Loucy (cell line): ENCODE measurements around the gene SLC6A1.

ENCODE experiments used
- H2AFZ ChIP-seq: fragments of 200-600 bp; sonication (generic); 2 replicates; pipeline ENCODE4 v1.6.0; 2016; ENCODE audit warnings: antibody characterized with exemption, mild to moderate bottlenecking, low read length, moderate library complexity
- H3F3A ChIP-seq: fragments of 200-600 bp; 2 replicates; pipeline ENCODE4 v1.6.0; 2016; ENCODE audit warnings: antibody characterized with exemption, low read depth, mild to moderate bottlenecking
- H3K27me3 ChIP-seq: fragments of 200-600 bp; sonication (generic); 2 replicates; pipeline ENCODE4 v1.6.1; 2014; ENCODE audit warnings: low read length, mild to moderate bottlenecking; ENCODE audit not compliant: insufficient read depth, poor library complexity, severe bottlenecking
- H3K36me3 ChIP-seq: fragments of 200-600 bp; sonication (generic); 2 replicates; pipeline ENCODE4 v1.6.1; 2016; ENCODE audit warnings: low read length; ENCODE audit not compliant: insufficient read depth
- H3K4me1 ChIP-seq: fragments of 200-600 bp; sonication (generic); 2 replicates; pipeline ENCODE4 v1.5.1; 2014; ENCODE audit warnings: low read length, mild to moderate bottlenecking; ENCODE audit not compliant: insufficient read depth, poor library complexity, severe bottlenecking
- H3K4me2 ChIP-seq: fragments of 200-600 bp; sonication (generic); 2 replicates; pipeline ENCODE4 v1.6.0; 2014; ENCODE audit warnings: antibody characterized with exemption, low read length, low read depth, mild to moderate bottlenecking; ENCODE audit not compliant: poor library complexity, severe bottlenecking
- H3K4me3 ChIP-seq: fragments of 200-600 bp; sonication (generic); 2 replicates; pipeline ENCODE4 v1.5.1; 2014; ENCODE audit warnings: low read length, mild to moderate bottlenecking, mixed read lengths; ENCODE audit not compliant: poor library complexity, severe bottlenecking
- H3K79me2 ChIP-seq: fragments of 200-600 bp; sonication (generic); 2 replicates; pipeline ENCODE4 v1.6.1; 2014; ENCODE audit warnings: low read length; ENCODE audit not compliant: insufficient read depth
- H3K9ac ChIP-seq: fragments of 200-600 bp; sonication (generic); 2 replicates; pipeline ENCODE4 v1.6.0; 2014; ENCODE audit warnings: mild to moderate bottlenecking, low read depth, low read length, moderate library complexity; ENCODE audit not compliant: poor library complexity, severe bottlenecking
- H3K9me2 ChIP-seq: fragments of 200-600 bp; sonication (generic); replicated peaks from 2 replicates; pipeline ENCODE4 v1.6.1; 2016; ENCODE audit warnings: low read depth, low read length, mixed read lengths
- H3K9me3 ChIP-seq: fragments of 200-600 bp; sonication (generic); 2 replicates; pipeline ENCODE4 v1.6.1; 2014; ENCODE audit warnings: mild to moderate bottlenecking, antibody characterized with exemption, low read length, low read depth; ENCODE audit not compliant: insufficient read depth
- H4K20me1 ChIP-seq: fragments of 200-600 bp; sonication (generic); 2 replicates; pipeline ENCODE4 v1.6.0; 2014; ENCODE audit warnings: antibody characterized with exemption, low read length, mild to moderate bottlenecking; ENCODE audit not compliant: insufficient read depth, poor library complexity, severe bottlenecking
- CTCF ChIP-seq: fragments of 200-600 bp; sonication (generic); conservative IDR thresholded peaks from 2 replicates; pipeline ENCODE4 v1.5.1; 2014; ENCODE audit warnings: mild to moderate bottlenecking, antibody characterized with exemption, low read length
- EZH2phosphoT487 ChIP-seq: fragments of 200-600 bp; IDR thresholded peaks from 2 replicates; pipeline ENCODE4 v1.6.1; 2018; ENCODE audit warnings: antibody characterized with exemption, mild to moderate bottlenecking, moderate library complexity, borderline replicate concordance

SLC6A1 gene

GRCh38 chr3:10946526-10946925 is 46.0 kb upstream of the SLC6A1 start:
- no peak overlapping the region for H3K9ac ChIP-seq
- no peaks in the 10 kb centered on the region for H4K20me1 ChIP-seq
- H3K9me2 ChIP-seq: no peaks in the 10 kb centered on the region
- no peaks in the 10 kb centered on the region for H3K79me2 ChIP-seq
- no peaks in the 10 kb centered on the region for H3K27me3 ChIP-seq
- no peaks in the 10 kb centered on the region for H3F3A ChIP-seq
- H3K36me3 ChIP-seq: no peaks in the 10 kb centered on the region
- no peak overlapping the region for H3K4me2 ChIP-seq
- H3K9me3 ChIP-seq: no peaks in the 10 kb centered on the region
- no peak overlapping the region for H2AFZ ChIP-seq
- no peak overlapping the region for H3K4me3 ChIP-seq
- no peaks in the 10 kb centered on the region for H3K4me1 ChIP-seq
- no peak for TF ChIP-seq EZH2phosphoT487
- no peak for TF ChIP-seq CTCF

- Histone ChIP-seq H3K4me1 (no peaks in the 10 kb centered on the region), H3K9ac (no peak overlapping the region), H3K27me3 (no peaks in the 10 kb centered on the region), H2AFZ (no peak overlapping the region), H3K79me2 (no peaks in the 10 kb centered on the region), H3K4me3 (no peak overlapping the region), H3K4me2 (no peak overlapping the region), H3K9me2 (no peaks in the 10 kb centered on the region), H3K36me3 (no peaks in the 10 kb centered on the region), H4K20me1 (no peaks in the 10 kb centered on the region), H3K9me3 (no peaks in the 10 kb centered on the region), H3F3A (no peaks in the 10 kb centered on the region)
- TF ChIP-seq EZH2phosphoT487 (no peak), CTCF (no peak)
Observed at GRCh38 chr3:10948326-10948725, 44.2 kb upstream of the SLC6A1 start.

DNA sequence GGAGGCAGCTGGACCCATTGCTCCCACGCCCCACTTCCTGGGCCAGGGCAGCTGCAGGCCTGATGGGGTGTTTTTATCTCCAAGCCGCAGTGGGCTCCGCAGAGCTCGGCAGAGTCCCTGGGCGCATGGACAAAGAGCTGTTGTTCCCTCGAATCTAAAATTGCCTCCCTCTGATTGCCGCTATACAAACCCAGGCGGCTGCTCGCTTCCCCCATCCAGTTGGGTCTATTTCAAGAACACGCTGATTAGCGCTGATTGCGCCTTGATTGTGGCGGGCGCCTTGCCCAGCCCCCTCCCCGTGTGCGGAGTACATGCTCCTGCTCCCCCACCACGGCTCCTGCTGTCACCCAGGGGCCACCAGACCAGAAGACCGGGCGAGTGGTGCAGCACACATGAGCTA is 43.4 kb upstream of the SLC6A1 start:
- Histone ChIP-seq H2AFZ (no peak overlapping the region), H3K9me3 (no peaks in the 10 kb centered on the region), H3K9me2 (no peaks in the 10 kb centered on the region), H3K4me3 (no peak overlapping the region), H3K27me3 (no peaks in the 10 kb centered on the region), H3F3A (no peaks in the 10 kb centered on the region), H3K9ac (no peak overlapping the region), H3K79me2 (no peaks in the 10 kb centered on the region), H3K36me3 (no peaks in the 10 kb centered on the region), H3K4me1 (no peaks in the 10 kb centered on the region), H4K20me1 (no peaks in the 10 kb centered on the region), H3K4me2 (no peak overlapping the region)
- TF ChIP-seq EZH2phosphoT487 (no peak), CTCF (no peak)
